K562 treated with DMSO at 1 percent for 12 hours (cell line): ENCODE results near the gene SCRN2. TPM values are rescaled to one million over a fixed set of nuclear protein-coding genes. Genes with fewer than 3 reads are reported as not detected.

Source experiments
- total RNA-seq: library from RNA; unstranded; fragments of 300-600 nt; gene quantifications from 2 replicates; pipeline ENCODE4 v1.2.3, GENCODE V29; 2022; ENCODE audit not compliant: insufficient read depth

Gene SCRN2
- 15.7 and 23.3 TPM in 2 replicates for total RNA-seq

GRCh38 chr17:47840742-47841487, at the start of gene SCRN2:
Gene SCRN2 (minus strand): TSS chr17:47841273. CDS start chr17:47840843, 430 bp downstream.

GRCh38 chr17:47850692-47851573, 9.9 kb upstream of the SCRN2 start, which contains the start of gene SP6:
Gene SP6 (minus strand): TSS chr17:47851163. CDS start chr17:47848429, 2,734 bp downstream.

GRCh38 chr17:47831003-47831933, 9.8 kb downstream of the SCRN2 start, which contains the start of the genes LRRC46 and MRPL10:
Gene LRRC46 (plus strand): TSS chr17:47831670. CDS start chr17:47831990, 320 bp downstream.
Gene MRPL10 (minus strand): TSS chr17:47831541. CDS start chr17:47831511, 30 bp downstream.

GRCh38 chr17:47821424-47822391, 19.4 kb downstream of the SCRN2 start, which contains the start of gene OSBPL7:
Gene OSBPL7 (minus strand): TSS chr17:47821794. CDS start chr17:47820278, 1,516 bp downstream.

Other genes with a start within 250 kb of the SCRN2 start
- 51.8 and 201 TPM in 2 replicates for gene KPNB1, start 191.4 kb downstream of the SCRN2 start, total RNA-seq
- 4.8 and 8.0 TPM in 2 replicates for gene TBKBP1, start 147.1 kb downstream of the SCRN2 start, total RNA-seq
- gene TBX21, start 108.0 kb downstream of the SCRN2 start, total RNA-seq: not detected in 2 replicates
- gene OSBPL7, start 19.5 kb downstream of the SCRN2 start, total RNA-seq: 6.1 and 14.3 TPM in 2 replicates
- 82.5 and 101 TPM in 2 replicates for gene MRPL10, start 9.7 kb downstream of the SCRN2 start, total RNA-seq
- 1.0 and 2.1 TPM in 2 replicates for gene LRRC46, start 9.6 kb downstream of the SCRN2 start, total RNA-seq
- 7.9 and 12.4 TPM in 2 replicates for gene SP6, start 9.9 kb upstream of the SCRN2 start, total RNA-seq
- 6.1 and 20.9 TPM in 2 replicates for gene SP2, start 55.0 kb upstream of the SCRN2 start, total RNA-seq
- gene PNPO, start 100.3 kb upstream of the SCRN2 start, total RNA-seq: 6.7 and 11.2 TPM in 2 replicates
- gene PRR15L, start 116.6 kb upstream of the SCRN2 start, total RNA-seq: not detected in 2 replicates
- gene CDK5RAP3, start 129.8 kb upstream of the SCRN2 start, total RNA-seq: 109 and 156 TPM in 2 replicates
- gene COPZ2, start 196.5 kb upstream of the SCRN2 start, total RNA-seq: not detected in 2 replicates
- 56.2 and 170 TPM in 2 replicates for gene NFE2L1, start 207.1 kb upstream of the SCRN2 start, total RNA-seq